Loucy (cell line): ENCODE results near the gene ZNF443.

ENCODE experiments used
- H2AFZ ChIP-seq: fragments of 200-600 bp; sonication (generic); 2 replicates; pipeline ENCODE4 v1.6.0; 2016; ENCODE audit warnings: antibody characterized with exemption, mild to moderate bottlenecking, low read length, moderate library complexity
- H3F3A ChIP-seq: fragments of 200-600 bp; 2 replicates; pipeline ENCODE4 v1.6.0; 2016; ENCODE audit warnings: antibody characterized with exemption, low read depth, mild to moderate bottlenecking
- H3K27me3 ChIP-seq: fragments of 200-600 bp; sonication (generic); 2 replicates; pipeline ENCODE4 v1.6.1; 2014; ENCODE audit warnings: low read length, mild to moderate bottlenecking; ENCODE audit not compliant: insufficient read depth, poor library complexity, severe bottlenecking
- H3K36me3 ChIP-seq: fragments of 200-600 bp; sonication (generic); 2 replicates; pipeline ENCODE4 v1.6.1; 2016; ENCODE audit warnings: low read length; ENCODE audit not compliant: insufficient read depth
- H3K4me1 ChIP-seq: fragments of 200-600 bp; sonication (generic); 2 replicates; pipeline ENCODE4 v1.5.1; 2014; ENCODE audit warnings: low read length, mild to moderate bottlenecking; ENCODE audit not compliant: insufficient read depth, poor library complexity, severe bottlenecking
- H3K4me2 ChIP-seq: fragments of 200-600 bp; sonication (generic); 2 replicates; pipeline ENCODE4 v1.6.0; 2014; ENCODE audit warnings: antibody characterized with exemption, low read length, low read depth, mild to moderate bottlenecking; ENCODE audit not compliant: poor library complexity, severe bottlenecking
- H3K4me3 ChIP-seq: fragments of 200-600 bp; sonication (generic); 2 replicates; pipeline ENCODE4 v1.5.1; 2014; ENCODE audit warnings: low read length, mild to moderate bottlenecking, mixed read lengths; ENCODE audit not compliant: poor library complexity, severe bottlenecking
- H3K79me2 ChIP-seq: fragments of 200-600 bp; sonication (generic); 2 replicates; pipeline ENCODE4 v1.6.1; 2014; ENCODE audit warnings: low read length; ENCODE audit not compliant: insufficient read depth
- H3K9ac ChIP-seq: fragments of 200-600 bp; sonication (generic); 2 replicates; pipeline ENCODE4 v1.6.0; 2014; ENCODE audit warnings: mild to moderate bottlenecking, low read depth, low read length, moderate library complexity; ENCODE audit not compliant: poor library complexity, severe bottlenecking
- H3K9me2 ChIP-seq: fragments of 200-600 bp; sonication (generic); replicated peaks from 2 replicates; pipeline ENCODE4 v1.6.1; 2016; ENCODE audit warnings: low read depth, low read length, mixed read lengths
- H3K9me3 ChIP-seq: fragments of 200-600 bp; sonication (generic); 2 replicates; pipeline ENCODE4 v1.6.1; 2014; ENCODE audit warnings: mild to moderate bottlenecking, antibody characterized with exemption, low read length, low read depth; ENCODE audit not compliant: insufficient read depth
- H4K20me1 ChIP-seq: fragments of 200-600 bp; sonication (generic); 2 replicates; pipeline ENCODE4 v1.6.0; 2014; ENCODE audit warnings: antibody characterized with exemption, low read length, mild to moderate bottlenecking; ENCODE audit not compliant: insufficient read depth, poor library complexity, severe bottlenecking
- EZH2phosphoT487 ChIP-seq: fragments of 200-600 bp; IDR thresholded peaks from 2 replicates; pipeline ENCODE4 v1.6.1; 2018; ENCODE audit warnings: antibody characterized with exemption, mild to moderate bottlenecking, moderate library complexity, borderline replicate concordance
- TF ChIP-seq, protein P1 (sequence below): fragments of 200-600 bp; sonication (generic); conservative IDR thresholded peaks from 2 replicates; pipeline ENCODE4 v1.5.1; 2014; ENCODE audit warnings: mild to moderate bottlenecking, antibody characterized with exemption, low read length

ZNF443 gene

DNA sequence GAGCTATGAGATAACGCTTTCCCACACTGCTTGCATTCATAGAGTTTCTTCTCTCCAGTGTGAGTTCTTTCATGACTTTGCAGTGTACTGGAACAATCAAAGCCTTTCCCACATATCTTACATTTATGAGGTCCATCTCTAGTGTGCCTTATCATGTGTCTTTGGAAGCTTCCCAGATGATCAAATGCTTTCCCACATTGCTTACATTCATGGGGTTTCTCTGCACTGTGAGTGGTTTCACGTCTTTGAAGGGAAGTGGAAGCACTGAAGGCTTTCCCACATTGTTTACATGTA is 60.4 kb downstream of the ZNF443 start:
- Histone ChIP-seq H3K4me2 (no peak overlapping the region), H4K20me1 (no peaks in the 10 kb centered on the region), H3K4me3 (no peak overlapping the region), H3K27me3 (no peaks in the 10 kb centered on the region), H3F3A (no peaks in the 10 kb centered on the region), H3K79me2 (no peaks in the 10 kb centered on the region), H3K9me2 (no peaks in the 10 kb centered on the region), H3K9me3 (peaks cover 8% of the 10 kb centered on the region), H3K4me1 (no peaks in the 10 kb centered on the region), H2AFZ (no peak overlapping the region), H3K9ac (no peak overlapping the region), H3K36me3 (no peaks in the 10 kb centered on the region)
- TF ChIP-seq, protein P1, sequence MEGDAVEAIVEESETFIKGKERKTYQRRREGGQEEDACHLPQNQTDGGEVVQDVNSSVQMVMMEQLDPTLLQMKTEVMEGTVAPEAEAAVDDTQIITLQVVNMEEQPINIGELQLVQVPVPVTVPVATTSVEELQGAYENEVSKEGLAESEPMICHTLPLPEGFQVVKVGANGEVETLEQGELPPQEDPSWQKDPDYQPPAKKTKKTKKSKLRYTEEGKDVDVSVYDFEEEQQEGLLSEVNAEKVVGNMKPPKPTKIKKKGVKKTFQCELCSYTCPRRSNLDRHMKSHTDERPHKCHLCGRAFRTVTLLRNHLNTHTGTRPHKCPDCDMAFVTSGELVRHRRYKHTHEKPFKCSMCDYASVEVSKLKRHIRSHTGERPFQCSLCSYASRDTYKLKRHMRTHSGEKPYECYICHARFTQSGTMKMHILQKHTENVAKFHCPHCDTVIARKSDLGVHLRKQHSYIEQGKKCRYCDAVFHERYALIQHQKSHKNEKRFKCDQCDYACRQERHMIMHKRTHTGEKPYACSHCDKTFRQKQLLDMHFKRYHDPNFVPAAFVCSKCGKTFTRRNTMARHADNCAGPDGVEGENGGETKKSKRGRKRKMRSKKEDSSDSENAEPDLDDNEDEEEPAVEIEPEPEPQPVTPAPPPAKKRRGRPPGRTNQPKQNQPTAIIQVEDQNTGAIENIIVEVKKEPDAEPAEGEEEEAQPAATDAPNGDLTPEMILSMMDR: no peak
- TF ChIP-seq EZH2phosphoT487: no peak

DNA sequence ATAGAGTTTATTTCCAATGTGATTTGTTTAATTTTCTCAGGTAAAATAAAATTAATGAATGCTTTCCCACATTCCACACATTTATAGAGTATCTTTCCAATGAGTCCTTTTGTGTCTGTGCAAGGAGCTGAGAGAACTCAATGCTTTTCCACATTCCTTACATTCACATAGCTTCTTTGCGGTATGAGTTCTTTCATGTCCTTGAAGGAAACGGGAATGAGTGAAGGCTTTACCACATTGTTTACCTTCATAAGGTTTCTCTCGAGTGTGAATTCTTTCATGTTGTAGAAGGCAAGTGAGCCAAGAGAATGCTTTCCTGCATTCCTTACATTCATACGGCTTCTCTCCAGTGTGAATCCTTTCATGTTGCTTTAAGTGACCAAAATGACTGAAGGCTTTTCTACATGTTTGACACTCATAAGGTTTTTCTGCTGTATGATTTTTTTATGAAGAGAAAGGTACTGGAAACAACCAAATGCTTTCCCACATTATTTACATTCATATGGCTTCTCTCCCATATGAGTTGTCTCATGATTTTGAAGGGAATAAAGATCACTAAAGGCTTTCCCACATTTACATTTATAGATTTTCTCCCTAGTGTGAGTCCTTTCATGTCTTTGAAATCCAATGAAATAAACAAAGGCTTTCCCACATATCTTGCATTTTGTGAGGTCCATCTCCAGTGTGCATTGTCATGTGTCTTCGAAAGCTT is 60.9 kb downstream of the ZNF443 start:
- Histone ChIP-seq H3K9ac (no peak overlapping the region), H3K4me1 (no peaks in the 10 kb centered on the region), H3K4me3 (no peak overlapping the region), H3K27me3 (no peaks in the 10 kb centered on the region), H3K9me3 (peaks cover 8% of the 10 kb centered on the region), H2AFZ (no peak overlapping the region), H3K36me3 (no peaks in the 10 kb centered on the region), H3K4me2 (no peak overlapping the region), H3K79me2 (no peaks in the 10 kb centered on the region), H3F3A (no peaks in the 10 kb centered on the region), H4K20me1 (no peaks in the 10 kb centered on the region), H3K9me2 (no peaks in the 10 kb centered on the region)
- TF ChIP-seq EZH2phosphoT487: no peak
- TF ChIP-seq, protein P1: no peak
